Stimulated activated CD4-positive, alpha-beta T cell treated with anti-CD3 and anti-CD28 coated beads, Interleukin-1b, Interleukin-23, amount 100 ng/mL, for 4 hours (primary cell): ENCODE data around the gene PTTG2.

Source experiments
- DNase-seq, 2 donors: peaks; one replicate each; pipeline ENCODE4 v3.0.0-alpha.2; 2020; ENCODE audit warnings: low read depth in 2 of 2

Gene PTTG2

GRCh38 chr4:37985730-37986275, 25.6 kb downstream of the PTTG2 start:
- DNase-seq: no peak

GRCh38 chr4:37988670-37989069, 28.5 kb downstream of the PTTG2 start:
- DNase-seq: no peak

GRCh38 chr4:37989398-37990260, 29.4 kb downstream of the PTTG2 start:
- DNase-seq: no peak

- no peak for DNase-seq
Measured at GRCh38 chr4:37990731-37991245, 30.6 kb downstream of the PTTG2 start.

- DNase-seq: no peak
Measured at GRCh38 chr4:37991623-37992410, 31.6 kb downstream of the PTTG2 start.

DNA sequence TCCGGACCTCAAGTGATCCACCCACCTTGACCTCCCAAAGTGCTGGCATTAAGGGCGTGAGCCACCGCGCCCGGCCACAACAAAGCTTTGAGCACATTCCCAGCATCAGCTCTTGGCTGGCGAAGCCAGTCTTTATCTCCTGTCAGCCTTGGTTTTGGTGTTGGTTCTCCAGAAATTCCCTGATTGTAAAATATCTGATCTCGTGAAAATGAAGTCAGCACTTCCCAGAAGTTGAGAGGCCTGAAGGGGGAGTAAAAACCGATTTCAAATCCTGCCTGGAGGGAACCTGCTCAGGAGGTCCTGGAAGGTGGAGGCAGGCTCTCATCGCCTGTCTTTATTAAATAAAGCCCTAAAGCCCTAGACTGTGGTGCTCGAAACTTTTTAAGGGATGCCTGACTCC, 33.6 kb downstream of the PTTG2 start:
- DNase-seq: no peak

DNA sequence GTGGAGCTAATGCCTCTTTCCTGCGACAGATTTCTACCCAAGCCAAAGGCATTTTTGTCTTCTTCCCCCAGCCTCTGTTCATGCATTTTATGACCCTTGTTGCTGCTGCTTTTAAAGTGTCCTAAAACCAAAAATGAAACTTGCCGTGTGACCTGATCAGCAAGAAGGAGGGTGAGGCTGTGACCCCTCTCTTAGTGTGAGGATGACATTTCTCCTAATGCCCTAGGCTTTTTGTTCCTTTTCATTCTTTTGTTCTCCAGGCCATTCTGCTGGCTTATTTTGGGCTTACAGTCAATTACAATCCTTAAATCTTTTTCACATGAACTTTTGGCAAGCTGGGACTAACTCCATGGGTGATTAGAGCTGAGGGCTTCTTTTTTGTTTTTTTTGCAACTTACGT, 34.4 kb downstream of the PTTG2 start:
- no peak for DNase-seq

DNA sequence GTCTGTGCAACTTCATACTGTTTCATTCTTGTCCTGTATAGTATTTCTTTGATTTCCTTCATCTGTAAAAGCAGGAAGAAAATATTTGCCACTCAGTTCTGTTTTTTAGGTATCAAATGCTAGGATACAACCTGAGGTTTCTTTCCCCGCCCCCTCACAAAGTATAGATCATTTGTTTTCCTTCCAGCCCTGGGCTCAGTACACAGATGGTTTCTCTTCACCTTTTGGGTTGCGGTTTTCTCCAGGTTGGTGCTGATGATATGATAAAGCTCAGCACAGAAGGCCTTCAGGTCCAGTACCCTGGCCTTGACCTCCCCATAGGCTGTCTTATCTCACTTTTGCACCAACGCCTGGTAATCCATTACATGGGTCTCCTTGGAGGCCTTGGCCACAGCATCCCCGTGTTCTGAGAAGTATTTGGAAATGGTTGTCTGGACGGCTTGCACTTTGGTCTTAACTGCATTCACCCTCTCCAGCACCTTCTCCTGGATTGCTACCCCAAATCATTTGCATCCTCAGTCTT, 35.2 kb downstream of the PTTG2 start:
- no peak for DNase-seq

DNA sequence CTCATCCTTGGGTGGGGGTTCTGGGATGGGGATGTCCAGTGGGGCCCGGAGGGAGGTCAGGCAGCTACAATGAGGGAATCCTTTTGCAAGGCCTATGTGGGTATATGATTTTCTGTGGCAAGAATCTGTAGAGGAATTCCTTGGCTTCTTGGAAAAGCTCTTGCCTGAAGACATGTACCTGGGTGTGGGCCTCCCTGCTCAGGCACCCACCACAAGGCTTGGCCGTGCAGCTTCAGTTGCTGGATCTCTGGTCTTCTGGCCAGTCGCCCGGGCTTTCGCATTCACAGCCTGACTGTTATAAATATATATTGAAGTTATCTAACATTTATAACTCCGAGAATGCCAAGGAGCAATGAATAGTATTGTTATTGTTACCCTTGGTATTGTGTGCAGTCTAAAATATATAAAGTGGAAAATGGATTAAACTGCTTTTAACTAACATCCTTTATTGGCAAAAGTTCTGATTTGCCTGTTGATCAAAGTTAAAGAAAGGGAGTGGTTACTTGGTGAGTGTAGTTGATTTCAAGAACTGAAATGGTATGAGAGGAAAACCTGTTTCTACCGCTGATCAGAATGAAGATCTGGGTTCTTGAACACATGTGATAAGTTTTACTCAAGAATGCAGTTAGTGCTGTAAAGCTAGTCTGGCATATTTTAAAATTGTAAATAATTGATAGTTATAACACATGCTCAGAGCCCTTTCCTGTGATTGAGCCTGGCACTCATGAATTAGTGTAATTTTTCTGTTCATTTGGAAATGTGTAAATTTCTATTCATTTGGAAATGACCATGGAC, 36.0 kb downstream of the PTTG2 start:
- DNase-seq: no peak

DNA sequence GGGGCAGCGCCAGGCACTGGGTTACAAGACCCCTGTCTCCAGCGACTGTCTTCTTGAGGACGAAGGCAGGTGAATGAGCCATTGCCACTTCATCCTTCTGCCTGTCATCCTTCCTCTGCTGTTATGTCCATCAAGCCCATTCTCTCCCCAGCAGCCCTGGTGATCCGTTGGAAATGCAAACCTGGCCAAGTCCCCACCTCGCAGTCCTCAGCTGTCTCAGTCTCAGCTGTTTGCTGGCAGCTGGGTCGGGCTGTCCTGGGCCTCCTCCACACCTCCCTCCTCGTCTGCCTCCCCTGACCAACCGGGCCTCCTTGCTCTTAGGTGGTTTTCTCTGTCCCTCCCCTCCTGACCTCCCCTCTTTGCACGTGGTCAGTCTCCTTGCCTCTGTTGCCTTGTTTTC, 38.0 kb downstream of the PTTG2 start:
- no peak for DNase-seq

DNA sequence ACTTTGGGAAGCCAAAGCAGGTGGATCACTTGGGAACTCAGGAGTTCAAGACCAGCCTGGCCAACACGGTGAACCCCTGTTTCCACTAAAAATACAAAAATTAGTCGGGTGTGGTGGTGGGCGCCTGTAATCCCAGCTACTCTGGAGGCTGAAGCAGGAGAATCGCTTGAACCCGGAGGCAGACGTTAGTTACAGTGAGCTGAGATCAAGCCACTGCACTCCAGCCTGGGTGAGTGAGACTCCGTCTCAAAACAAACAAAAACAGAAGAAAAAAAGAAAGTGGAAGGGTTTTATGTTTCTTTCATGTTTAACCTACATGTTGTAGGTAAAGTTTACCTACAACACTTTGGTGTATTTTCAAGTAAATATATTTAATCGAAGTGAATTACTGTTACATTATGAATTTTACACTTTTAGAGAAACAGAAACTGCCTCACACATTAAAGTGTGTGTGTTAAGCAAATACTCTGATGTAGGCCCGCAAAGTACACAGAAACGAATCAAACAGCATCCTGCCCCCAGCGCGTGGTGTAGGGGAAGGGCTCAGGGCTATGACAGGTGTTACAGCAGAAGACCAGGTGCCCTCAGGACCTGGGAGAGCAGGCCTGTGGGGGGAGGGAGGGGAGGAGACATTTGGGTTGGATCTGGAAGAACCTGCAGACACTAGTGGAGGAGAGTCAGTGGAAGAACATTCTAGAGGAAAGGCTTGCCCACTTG, 39.0 kb downstream of the PTTG2 start:
- no peak for DNase-seq

DNA sequence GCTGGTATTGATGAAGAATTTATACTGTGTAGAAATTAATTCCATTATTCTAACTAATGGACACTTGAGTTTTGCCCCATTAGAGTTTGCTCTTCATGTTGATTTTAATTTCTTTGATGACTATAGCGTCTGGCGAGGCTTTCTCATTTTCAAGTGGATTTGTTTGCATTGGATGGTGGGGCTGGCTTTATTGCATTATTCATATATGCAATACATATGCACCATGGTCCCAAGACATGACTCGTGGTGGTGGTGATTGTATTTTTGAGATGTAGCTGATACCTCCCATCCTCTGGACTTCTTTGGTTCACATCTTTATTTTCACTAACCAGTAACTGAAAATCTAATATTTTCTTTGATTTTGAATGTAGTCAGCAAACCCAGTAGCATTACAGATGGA, 39.8 kb downstream of the PTTG2 start:
- DNase-seq: no peak

DNA sequence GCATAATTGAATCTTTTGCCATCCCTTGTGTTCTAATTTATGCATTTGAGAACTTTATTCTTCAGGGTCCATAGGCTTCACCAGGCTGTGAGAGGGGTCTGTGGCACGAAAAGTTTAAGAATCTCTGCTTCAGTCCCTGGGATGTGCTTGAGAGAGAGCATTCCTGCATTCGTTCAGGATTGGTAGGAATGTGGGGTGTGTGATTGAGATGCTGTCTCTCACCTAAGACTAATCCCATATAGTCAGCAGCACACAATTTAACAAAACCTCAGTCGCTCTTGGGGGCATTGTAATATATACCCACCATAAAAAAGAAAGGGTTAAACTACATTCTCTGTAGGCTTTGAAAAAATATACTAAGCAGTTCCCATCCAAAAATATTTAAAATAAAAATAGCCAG, 41.7 kb downstream of the PTTG2 start:
- DNase-seq: no peak

- DNase-seq: no peak
Measured at GRCh38 chr4:38002451-38003071, 42.4 kb downstream of the PTTG2 start.

DNA sequence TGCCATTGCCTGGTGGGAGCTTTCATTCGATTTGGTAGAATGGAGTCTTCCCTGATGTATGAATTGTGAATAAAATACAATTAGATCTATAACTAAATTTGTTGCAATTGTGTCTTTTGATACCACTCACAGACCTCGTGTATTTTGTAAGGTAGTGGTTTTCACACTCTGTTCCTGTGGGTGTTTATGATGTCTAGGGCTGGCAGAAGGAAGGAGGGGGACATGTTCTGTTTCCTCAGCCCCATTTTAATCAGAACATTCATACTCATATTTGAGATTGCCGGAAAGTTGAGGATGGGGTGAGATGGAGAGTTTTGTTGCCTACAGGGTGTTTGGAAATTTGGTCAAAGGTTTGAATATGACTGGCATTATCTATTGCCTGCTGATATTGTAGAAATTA, 42.9 kb downstream of the PTTG2 start:
- no peak for DNase-seq

- DNase-seq: no peak
Measured at GRCh38 chr4:38003628-38004027, 43.4 kb downstream of the PTTG2 start.

DNA sequence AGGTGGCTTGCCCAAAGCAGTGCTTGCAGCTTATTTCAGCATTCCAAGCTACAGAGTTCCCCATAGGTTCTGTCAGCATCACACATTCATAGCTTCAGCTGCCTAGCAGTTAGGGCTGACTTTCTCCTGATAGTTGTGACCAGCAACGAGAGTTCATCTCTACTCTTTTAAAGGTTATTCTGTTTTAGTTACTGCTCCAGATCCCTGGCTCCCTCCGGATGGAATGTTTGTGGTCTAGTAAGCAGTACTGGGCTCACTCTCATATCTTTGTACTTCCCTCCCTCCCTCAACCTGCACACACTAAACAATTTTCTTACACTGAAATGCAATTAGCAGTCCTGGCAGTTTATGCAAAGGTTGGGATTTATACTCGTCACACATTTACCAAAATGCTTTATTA, 43.9 kb downstream of the PTTG2 start:
- DNase-seq: no peak

DNA sequence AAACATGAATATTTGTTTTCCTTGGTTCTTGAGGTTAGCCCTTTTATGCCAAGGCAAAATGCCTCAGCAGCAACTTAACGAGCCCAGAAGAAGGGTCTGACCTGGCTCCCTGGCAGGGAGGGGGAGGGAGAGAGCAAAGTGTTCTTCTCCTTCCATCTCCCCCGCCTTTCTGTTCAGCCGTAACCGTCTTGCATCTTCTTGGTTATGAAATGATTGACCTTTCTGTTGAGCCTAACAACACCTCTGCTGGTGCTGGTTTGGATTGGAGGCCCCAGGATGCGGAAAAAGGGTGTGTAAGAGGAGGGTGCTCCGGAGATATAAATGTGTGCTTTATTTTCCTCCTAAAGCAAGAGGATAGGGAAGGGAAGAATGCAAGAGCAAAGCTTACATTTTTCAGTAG, 44.7 kb downstream of the PTTG2 start:
- no peak for DNase-seq

DNA sequence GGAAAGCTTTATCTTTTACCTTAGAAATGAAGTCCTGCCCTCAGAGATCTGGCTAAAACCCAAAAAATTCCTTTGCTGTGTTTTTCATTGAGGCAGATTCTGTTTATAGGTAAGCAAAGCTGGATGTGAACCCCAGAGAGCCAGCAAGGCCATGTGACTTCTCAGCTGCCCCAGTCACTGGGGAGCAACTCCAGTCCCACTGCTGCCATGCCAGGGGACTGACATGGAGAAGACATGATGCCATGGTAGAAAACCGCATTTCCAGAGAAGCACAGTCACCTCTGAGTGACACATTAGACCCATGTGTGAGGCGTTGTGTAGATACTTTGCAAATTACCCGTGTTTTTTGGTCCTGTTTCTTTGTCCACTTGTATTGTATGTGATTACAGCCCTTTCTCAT, 45.4 kb downstream of the PTTG2 start:
- DNase-seq: no peak

DNA sequence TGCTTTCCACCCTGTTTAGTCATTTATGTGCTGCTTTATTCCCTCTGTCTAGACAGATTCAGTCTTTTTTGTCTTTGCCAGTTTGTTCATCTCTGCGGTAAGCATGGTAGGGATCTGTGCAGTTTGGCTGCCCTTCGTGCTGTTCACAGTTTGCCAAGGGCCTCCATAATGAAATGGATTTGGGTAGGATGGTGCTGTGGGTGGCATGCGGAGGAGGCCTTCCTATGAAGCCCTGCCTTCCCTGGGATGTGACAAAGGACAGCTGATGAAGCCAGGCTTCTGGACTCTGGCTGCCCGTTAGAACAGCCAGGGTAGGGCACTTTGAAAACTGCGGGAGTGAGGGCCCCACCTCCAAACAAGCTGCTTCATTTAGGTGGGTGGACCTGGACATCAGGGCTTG, 47.4 kb downstream of the PTTG2 start:
- no peak for DNase-seq
